ENCODE measurements around the gene TTC4.

Gene TTC4, protein sequence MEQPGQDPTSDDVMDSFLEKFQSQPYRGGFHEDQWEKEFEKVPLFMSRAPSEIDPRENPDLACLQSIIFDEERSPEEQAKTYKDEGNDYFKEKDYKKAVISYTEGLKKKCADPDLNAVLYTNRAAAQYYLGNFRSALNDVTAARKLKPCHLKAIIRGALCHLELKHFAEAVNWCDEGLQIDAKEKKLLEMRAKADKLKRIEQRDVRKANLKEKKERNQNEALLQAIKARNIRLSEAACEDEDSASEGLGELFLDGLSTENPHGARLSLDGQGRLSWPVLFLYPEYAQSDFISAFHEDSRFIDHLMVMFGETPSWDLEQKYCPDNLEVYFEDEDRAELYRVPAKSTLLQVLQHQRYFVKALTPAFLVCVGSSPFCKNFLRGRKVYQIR

DNA sequence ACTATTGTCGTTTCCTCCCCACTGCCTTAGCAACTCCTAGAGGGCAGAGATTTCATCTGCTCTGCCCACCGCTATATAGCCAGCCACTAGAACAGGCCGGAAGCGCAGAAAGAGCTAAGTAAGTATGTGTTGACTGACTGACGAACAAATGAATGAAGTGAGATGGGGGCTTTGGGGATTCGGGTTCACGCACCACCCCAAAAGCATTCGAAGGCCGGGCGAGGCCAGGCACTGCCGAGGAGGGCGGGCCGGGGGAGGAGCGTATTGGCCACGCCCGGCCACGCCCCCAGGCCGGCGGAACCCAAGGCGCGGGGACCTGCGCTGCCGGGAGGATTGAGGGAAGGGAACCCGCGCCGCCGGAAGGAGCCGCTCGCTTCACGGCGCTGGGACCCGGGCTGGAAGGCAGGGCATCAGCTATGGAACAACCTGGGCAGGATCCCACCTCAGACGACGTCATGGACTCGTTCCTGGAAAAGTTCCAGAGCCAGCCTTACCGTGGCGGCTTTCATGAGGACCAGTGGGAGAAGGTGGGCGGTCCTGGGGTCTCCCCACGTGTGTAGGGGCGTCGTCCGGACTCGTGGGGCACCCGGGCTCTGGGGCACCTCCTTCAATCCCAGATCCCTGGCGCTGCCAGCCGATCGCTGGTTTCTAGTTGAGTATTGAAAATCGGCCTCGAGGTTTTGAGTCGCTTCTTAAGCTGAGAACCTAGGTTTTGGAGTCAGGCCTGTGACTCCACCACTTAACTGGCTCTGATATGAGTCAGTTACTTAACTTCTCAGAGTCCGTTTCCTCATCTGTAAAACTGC lies at the start of gene TTC4:
TSS of gene TTC4 (plus strand) at position 369 of the 806 bp plus-strand sequence. CDS start at position 417, 48 bp downstream.
- peak; percentile 59 to 80 (median 66) for DNase-seq

DNA sequence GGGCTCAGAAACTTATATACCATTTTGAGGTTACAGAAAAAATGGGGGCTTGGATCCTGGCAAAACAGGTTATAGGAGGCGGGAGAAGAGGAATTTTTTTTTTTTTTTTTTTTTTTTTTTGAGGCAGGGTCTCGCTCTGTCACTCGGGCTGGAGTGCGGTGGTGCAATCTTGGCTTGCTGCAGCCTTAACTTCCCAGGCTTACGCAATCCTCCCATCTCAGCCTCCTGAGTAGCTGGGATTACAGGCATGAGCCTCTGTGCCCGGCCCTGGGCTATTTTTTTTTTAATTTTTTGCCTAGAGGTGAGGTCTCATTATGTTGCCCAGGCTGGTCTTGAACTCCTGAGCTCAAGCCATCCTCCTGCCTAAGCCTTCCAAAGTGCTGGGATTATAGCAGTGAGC lies 49.3 kb upstream of the TTC4 start:
- DNase-seq = no peak

DNA sequence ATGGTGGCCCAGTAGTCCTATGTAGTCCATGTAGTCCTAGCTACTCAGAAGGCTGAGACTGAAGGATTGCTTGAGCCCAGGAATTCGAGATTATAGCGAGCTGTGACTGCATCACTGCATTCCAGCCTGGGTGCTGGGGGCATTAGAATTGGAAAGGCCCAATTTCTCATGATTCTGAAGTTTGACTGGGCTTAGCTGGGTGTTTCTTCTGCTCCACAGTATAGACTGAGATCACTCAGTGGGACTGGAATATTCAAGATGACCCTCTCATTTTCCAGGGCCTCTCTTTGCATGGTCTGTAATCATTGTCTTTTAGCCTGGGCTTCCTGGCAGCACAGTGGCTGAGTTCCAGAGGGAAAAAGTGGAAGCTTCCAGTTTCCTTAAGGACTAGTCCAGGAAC lies 47.9 kb upstream of the TTC4 start:
- no peak for DNase-seq

DNA sequence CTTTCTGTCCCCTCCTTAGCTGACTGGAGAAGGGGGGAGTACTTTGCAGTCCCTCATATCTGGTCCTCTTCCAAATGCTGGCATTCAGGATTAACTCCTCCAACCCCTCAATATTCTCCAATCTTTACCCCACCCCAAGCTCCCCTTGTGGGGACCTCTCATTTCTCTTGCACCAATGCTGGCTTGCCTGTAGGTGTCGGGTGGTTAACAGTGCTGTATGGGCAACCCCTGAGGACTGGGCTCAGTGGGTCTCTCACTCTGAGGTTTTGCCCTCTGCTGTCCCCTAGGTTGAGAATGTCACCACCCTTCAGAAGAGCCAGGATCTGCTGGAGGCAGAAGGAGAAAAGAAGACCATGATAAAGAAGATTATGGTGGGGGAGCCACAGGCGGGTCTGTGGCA lies 47.1 kb upstream of the TTC4 start:
- DNase-seq = no peak

DNA sequence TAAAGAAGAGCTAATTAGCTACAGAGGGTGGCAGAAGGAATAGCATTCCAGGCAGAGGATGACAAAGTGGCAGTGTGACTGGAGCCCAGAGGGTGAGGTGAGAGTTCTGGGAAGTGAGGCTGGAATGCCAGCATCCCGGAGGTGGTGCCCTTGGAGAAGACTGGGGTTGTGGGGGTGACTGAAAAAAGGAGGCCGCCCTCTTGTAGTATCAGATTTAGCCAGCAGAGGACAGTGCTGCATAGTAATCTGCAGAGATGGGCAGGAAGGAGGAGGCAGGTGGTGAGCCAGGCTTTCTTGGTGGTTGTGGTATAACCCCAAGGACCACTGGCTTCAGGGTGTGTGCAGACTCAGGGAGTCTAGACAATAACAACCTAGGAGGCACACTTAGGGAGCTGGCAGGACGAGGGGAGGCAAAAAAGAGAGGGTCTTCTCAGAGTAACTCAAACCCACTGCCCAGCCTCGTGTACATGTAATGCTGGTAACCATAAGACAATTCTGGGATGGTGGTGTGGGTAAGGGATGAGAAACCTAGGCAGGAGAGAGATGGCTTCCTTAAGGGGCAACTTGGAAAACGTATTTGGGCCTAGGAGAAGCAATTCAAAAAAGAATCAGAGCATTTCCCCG lies 43.6 kb upstream of the TTC4 start:
- DNase-seq = peak; percentile 10 to 38 (median 16)

DNA sequence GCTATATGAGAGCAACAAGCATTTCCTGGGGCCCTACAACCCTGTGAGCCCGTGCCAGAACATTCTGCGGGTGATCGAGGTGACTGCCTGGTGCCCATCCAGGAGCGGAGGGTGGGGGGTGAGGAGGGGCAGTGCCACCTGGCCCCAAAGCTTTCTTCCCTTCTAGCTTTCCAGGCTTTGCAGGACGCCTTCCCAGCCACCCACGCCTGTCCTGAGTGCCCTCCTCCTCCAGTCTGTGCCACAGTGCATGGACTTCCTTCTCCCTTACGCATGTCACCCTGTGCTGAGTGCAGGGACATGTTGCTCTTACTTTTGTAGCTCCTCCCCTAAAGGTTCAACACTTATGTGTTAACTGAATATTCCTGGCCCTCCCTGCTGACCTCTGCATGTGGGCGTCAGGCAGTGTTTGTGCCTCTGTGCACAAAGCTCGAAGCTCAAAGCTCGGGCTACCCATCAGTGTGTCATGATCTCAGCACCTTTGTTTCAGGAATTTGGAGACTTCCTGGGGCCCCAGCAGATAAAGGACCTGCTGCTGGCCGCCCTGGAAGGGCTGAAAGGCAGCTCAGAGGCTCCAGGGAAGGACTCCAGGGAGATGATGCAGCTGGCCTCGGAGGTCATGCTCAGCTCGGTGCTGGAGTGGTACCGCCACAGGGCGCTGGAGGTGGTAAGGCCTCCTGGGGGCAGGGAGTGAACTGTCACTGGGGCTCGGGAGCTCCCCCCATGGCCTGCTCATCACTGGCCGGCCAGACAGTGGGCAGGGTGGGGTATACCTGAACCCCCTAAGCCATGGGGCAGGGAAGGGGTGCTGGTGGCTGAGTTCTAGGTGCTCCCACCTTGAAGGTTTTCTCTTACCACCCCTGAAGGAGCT lies 36.7 kb upstream of the TTC4 start:
- no peak for DNase-seq

DNA sequence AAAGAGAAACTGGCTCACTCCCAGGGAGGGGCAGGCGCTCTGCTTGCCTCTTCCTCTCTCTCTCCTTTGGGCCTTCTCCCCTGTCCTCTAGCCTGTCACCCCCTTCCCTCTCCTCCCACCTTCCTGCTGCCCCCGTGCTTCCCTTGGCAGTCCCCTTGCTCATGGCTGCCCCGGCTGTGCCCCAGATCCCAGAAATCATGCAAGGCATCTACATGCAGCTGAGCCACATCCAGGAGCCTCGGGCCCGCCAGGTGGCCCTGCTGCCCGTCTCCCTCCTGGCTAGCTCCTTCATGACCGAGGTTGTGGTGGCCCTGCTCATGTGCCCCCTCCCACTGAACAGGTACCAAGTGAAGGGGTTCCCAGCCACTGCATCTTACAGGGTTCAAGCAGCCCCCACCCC lies 36.0 kb upstream of the TTC4 start:
- no peak for DNase-seq

DNA sequence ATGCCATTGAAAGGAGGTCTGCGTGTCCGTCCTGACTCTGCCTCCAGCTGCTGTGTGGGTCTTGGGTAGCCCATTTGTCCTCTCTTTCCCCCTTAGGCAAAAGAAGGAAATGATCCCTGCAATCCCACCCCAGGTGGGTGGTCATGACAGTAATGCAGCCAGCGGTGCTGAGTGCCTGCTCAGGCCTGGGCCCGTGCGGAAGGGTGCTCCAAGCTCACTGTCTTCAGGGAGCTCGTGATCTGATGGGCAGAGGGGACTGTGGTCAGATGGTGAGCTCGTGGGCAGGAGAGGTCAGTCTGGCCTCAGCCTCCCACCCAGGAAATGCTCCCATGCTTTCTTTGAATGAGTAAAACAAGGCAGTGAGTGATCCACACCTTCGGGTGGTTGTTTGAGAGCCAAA lies 35.3 kb upstream of the TTC4 start:
- DNase-seq = no peak

DNA sequence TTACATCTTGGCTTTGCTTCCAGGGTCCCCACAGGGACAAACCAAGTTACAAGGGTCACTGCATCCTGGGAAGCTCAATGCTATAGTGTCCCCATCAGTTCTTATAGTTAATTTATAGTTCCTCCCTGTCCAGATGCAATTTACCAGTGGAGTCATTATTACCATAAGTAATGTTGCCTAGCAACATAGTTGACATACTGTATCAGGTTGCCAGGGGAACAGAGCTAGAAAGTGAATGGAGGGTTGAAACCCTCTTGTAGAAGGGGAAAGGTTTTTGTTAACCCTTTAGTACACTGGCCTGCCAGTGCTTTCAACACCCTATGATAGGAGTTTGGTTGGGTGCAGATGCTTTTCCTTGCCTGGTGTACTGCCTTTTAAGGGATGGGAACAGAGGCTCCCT lies 34.3 kb upstream of the TTC4 start:
- no peak for DNase-seq

DNA sequence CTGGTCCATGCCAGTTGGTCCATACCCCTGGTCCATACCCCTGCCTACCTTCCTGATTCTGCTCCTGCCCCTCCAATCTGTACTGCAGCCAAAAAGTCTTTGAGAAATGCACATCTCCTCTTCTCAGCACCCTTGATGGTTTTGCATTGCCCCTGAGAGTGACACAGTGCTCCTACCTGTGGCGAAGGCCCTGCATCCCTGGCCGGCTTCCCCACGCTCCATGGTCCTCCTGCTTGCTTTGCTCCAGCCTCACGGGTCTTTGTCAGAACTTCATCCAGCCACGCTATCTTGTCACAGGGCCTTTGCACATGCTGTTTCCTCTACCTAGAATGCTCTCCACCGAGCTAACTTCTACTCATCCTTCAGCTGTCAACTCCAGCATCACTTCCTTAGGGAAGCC lies 32.2 kb upstream of the TTC4 start:
- DNase-seq = no peak

DNA sequence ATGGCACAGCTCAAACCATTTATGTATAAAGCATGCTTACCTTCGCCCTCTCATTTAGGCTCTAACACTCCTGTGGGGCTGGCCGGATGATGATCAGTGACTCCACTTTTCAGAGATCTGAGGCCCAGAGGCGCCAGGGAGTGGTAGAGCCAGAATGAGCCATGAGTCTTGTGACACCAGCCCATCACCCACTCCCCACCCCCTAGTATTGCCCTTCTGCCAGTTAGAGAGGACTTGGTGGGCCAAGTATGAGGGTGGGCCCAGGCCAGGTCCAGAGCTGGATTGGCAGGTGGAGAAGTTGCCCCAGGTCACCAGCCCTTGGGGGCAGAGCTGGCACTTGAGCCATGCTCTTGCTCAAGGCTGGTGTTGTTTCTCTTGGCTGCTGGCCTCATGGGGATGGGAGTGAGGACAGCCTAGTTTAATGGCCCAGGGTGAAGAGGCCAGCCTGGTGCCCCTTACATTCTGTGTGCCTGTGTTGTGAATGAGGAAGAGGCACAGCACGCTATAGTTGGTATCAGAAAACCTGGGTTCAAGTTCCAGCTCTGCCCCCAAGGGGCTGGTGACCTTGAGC lies 30.2 kb upstream of the TTC4 start:
- DNase-seq = no peak

DNA sequence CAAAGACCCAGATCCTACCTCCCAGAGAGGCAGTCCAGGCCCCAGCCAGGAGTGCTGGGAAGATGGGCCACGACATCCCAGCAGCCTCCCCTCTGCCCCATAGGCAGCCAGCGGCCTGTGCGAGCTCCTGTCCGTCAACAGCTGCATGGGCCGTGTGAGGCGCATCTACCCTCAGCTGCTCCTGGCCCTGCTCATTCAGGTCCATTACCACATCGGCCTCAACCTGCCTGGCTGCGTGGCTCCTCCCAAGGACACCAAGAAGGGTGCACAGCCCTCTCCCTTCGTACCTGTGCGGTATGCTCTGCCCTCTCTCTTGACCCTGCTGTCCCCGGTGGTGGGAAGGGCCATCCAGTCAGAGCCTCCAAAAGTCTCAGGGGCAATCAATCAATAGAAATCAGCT lies 29.5 kb upstream of the TTC4 start:
- no peak for DNase-seq

DNA sequence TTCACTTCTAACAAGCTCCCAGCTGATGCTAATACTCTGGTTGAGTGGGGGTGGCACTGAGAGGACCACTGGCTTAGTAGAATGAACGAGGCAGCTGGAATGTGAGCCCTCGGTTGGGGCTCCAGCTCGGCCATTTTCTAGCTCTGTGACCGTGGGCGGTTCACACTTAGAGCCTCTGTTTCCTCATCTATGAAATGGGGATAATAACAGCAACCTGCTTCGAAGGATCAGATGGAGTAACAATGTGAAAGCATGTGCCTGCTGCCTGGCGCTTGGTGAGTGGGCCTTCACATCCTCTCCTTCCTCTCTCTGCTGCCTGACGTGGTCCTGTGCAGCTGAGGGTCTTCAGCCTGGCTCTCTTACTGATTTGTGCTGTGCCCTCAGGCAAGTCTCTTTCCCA lies 20.9 kb upstream of the TTC4 start:
- no peak for DNase-seq

DNA sequence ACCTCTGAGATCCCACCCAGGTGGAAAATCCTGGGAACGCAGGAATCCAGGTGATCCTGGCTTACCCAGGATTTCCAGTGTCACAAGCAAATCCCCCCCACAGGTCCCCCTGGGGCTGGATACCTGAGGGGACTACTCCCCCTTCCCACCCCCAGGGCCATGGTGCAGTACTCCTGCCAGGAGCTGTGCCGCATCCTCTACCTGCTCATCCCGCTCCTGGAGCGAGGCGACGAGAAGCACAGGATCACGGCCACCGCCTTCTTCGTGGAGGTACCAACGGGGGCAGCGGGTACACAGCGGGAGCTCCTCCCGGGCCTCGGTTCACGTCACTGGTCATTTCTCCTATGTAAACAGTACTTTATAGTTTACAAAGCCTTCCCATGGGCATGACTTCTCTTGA lies 20.4 kb upstream of the TTC4 start:
- DNase-seq = no peak

DNA sequence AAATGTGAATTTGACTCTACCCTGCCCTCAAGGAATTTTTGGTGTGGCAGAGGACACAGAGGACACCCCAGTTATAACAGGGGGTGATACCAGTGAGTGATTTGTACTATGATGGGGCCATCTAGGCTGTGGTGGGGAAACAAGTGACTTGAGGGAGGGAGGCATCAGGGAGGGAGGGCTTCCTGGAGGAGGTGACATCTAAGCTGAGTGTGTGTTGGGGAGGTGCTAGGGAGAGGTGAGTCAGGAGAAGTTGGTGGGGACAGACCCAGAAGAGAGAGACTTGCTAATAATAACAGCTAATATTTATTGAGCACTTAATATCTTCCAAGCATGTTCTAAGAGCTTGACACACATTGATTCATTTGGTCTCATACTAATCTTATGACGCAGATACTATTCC lies 19.9 kb upstream of the TTC4 start:
- no peak for DNase-seq

DNA sequence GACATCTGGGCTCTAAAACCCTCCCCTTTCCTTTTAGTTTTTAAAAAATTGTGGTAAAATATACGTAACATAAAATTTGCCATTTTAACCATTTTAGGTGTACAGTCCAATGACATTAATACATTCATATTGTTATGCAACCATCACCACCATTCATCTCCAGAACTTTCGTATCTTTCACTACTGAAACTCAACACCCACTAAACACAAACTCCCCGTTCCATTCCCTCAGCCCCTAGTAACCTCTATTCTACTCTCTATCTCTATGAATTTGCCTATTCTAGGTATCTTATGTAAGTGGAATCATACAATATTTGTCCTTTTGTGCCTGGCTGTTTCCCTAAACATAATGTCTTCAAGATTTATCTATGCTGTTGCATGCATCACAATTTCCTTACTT lies 19.4 kb upstream of the TTC4 start:
- no peak for DNase-seq

DNA sequence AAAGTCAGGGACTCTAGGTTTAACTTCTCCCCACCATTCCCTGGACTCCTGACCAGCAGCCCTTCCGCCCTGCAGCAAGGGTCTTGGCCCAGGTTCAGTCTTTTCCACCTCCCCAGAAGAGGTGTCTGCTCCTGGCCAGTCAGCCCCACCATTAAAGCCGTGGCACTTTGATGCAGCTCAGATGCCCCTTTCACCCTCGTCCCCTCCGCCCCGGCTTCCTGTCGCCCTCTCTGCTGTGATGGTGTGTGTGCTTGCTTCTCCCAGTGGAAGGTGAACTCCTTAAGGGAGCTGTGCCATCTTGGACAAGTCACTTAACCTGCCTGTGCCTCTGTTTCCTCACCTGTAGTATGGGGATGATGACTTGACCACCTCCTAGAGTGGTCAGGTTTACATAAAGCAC lies 17.8 kb upstream of the TTC4 start:
- DNase-seq = no peak

DNA sequence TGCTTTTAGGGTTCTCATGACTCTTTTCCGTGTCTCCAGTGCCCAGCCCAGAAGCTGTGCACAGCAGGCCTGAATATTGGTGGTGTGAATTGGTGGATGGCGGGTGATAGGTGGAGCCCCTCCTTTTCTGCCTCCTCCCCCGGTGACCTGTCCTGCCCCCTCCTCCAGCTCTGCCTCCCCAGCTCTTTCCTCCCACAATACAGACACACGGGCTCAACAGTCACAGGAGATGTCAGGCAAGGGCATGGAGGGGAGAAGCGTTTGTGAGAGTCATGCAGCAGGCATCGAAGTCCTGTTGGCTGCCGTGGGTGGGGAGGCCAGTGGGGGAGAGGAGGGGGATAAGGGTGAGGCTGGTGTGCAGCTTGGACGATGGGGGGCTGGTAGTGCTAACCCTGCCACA lies 17.3 kb upstream of the TTC4 start:
- no peak for DNase-seq

DNA sequence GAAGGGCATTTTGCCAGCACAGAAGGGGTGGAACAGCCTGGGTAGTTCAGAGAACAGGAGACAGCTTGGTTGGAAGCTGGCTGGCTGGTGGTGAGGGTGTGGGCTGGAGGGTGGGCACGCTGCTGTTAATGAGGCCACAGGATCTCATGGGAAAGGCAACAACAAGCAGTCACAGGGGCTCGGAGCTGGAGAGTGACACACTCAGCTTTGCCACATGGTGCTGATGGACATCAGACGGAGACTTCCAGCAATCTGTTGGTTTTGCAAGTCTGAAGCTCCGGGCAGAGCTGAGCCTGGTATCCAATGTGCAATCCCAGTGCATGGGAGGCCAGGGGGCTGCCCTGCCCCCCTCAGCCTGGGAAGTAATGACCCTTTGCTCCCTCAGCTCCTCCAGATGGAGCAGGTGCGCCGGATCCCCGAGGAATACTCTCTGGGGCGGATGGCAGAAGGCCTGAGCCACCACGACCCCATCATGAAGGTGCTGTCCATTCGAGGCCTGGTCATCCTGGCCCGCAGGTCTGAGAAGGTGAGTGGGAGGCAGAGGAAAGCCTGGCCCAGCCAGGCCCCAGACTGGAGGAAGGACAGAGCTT lies 15.6 kb upstream of the TTC4 start:
- DNase-seq = no peak

DNA sequence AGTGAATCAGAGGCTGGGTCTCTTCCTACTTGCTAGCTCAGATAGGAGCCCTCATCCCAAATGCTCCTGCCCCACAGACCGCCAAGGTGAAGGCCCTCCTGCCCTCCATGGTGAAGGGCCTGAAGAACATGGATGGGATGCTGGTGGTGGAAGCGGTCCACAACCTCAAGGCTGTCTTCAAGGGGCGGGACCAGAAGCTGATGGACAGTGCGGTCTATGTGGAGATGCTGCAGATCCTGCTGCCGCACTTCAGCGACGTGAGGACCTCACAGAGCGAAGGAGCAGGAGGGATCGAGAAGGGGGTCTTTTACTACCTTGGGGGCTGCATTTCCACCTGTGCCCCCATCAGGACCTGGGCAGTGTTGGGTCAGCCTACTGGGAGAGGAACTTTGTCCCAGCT lies 14.6 kb upstream of the TTC4 start:
- no peak for DNase-seq

DNA sequence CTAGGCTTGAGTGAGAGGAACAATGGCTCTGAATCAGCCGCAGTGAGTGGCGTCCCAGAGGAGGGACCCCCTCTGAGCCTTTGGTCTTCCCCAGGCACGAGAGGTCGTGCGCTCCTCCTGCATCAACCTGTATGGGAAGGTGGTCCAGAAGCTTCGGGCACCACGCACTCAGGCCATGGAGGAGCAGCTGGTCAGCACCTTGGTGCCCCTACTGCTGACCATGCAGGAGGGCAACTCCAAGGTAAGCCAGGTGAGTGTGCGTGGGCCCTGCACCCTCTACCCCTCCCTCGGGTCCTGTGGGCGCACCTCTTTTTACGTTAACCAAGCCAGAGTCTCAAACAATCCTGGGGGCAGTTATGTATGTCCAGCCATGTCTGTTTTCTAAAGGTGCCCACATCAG lies 13.7 kb upstream of the TTC4 start:
- DNase-seq = no peak

DNA sequence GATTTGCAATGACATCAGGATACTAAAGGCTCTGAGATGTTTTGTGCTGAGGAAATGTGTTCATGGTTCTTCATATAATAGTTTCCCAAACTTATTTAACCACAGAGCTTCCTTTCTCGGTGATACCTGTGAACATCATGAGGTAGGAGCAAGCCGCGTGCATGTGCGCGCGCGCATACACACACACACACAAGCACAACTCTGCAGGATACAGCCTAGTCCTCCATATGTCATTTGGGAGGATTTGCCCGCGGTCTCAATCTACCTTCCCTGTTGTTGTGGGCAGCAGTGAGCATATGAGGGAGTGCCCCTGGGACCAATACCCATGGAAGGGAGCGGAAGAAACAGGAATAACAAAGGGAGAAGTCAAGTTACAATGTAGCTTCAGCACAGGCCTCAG lies 12.2 kb upstream of the TTC4 start:
- no peak for DNase-seq

Data from activated naive CD4-positive, alpha-beta T cell (primary cell).